Mammary epithelial cell (primary cell): ENCODE measurements around the gene DPM1.

Experiments
- EZH2 ChIP-seq: IDR thresholded peaks from 2 replicates; pipeline ENCODE4 v1.6.1; 2012; ENCODE audit warnings: low read length, inconsistent platforms, borderline replicate concordance
- TF ChIP-seq, protein P1 (sequence below), 2 donors: IDR thresholded peaks in 1 of 2; conservative IDR thresholded peaks in 1 of 2; 2 replicates each; pipeline ENCODE4 v1.5.1; 2011 to 2012; ENCODE audit warnings: inconsistent platforms in 2 of 2, low read length in 2 of 2, mild to moderate bottlenecking in 2 of 2, control low read depth in 1 of 2, low read depth in 1 of 2; ENCODE audit not compliant: insufficient read depth in 1 of 2; ENCODE audit errors: extremely low read depth in 1 of 2

DNA sequence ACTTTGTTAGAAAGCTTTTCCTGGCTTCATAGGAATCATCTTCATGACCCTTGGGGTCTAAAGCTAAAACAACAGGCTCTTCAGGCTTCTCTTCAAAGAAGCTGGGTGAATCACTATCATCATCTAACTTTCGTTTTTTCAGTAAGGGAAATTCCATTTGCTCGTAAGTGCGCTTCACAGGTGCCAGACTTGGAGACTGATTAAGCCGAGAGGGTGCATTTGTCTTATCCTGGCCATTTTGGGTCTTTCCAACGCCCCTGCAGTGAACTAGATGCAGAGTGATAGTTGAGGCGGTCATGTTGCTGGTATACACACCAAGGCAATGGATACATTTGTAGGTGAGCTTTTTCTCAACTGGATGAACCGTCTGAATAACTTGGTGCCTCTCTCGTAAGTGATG is 65.9 kb downstream of the DPM1 start:
- TF ChIP-seq, protein P1, sequence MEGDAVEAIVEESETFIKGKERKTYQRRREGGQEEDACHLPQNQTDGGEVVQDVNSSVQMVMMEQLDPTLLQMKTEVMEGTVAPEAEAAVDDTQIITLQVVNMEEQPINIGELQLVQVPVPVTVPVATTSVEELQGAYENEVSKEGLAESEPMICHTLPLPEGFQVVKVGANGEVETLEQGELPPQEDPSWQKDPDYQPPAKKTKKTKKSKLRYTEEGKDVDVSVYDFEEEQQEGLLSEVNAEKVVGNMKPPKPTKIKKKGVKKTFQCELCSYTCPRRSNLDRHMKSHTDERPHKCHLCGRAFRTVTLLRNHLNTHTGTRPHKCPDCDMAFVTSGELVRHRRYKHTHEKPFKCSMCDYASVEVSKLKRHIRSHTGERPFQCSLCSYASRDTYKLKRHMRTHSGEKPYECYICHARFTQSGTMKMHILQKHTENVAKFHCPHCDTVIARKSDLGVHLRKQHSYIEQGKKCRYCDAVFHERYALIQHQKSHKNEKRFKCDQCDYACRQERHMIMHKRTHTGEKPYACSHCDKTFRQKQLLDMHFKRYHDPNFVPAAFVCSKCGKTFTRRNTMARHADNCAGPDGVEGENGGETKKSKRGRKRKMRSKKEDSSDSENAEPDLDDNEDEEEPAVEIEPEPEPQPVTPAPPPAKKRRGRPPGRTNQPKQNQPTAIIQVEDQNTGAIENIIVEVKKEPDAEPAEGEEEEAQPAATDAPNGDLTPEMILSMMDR (conservative IDR thresholded peaks at IDR 0.05 in 1 of 2, IDR thresholded peaks at IDR 0.05 in 1 of 2; ENCODE audit: extremely low read depth in 1 of 2, insufficient read depth in 1 of 2, low read depth in 1 of 2, low read length in 2 of 2): no peak
- TF ChIP-seq EZH2: no peak
